GM12878 (cell line): ENCODE data around the gene CPNE5.

ENCODE experiments used
- CEBPZ ChIP-seq: fragments of 150-350 bp; IDR thresholded peaks from 2 replicates; pipeline ENCODE4 v1.6.1; 2016; ENCODE audit warnings: low read depth, low read length
- CTCF ChIP-seq, 3 experiments: IDR thresholded peaks in 2 of 3; conservative IDR thresholded peaks in 1 of 3; 2 replicates each; pipeline ENCODE4 v1.5.1; 2011; ENCODE audit warnings: low read depth in 3 of 3, low read length in 3 of 3, mild to moderate bottlenecking in 3 of 3, control low read depth in 2 of 3, moderate library complexity in 2 of 3, inconsistent platforms in 1 of 3, mixed read lengths in 1 of 3; ENCODE audit not compliant: control insufficient read depth in 2 of 3, insufficient read depth in 1 of 3; ENCODE audit errors: extremely low read depth in 1 of 3
- FOXM1 ChIP-seq: IDR thresholded peaks from 2 replicates; pipeline ENCODE4 v1.6.1; 2012; ENCODE audit warnings: low read depth, mild to moderate bottlenecking, inconsistent platforms, low read length, moderate library complexity
- HCFC1 ChIP-seq: fragments of 150-350 bp; IDR thresholded peaks from 2 replicates; pipeline ENCODE4 v1.6.1; 2014; ENCODE audit warnings: low read length
- MYC ChIP-seq: IDR thresholded peaks from 2 replicates; pipeline ENCODE4 v1.6.1; 2011; ENCODE audit warnings: mild to moderate bottlenecking, low read length, moderate library complexity, inconsistent platforms; ENCODE audit not compliant: insufficient read depth, insufficient replicate concordance, insufficient read length, severe bottlenecking
- NFIC ChIP-seq: IDR thresholded peaks from 2 replicates; pipeline ENCODE4 v1.6.1; 2012; ENCODE audit warnings: low read depth, mild to moderate bottlenecking, inconsistent platforms, low read length, moderate library complexity

- TF ChIP-seq MYC (no peak), HCFC1 (no peak), NFIC (no peak), CEBPZ (no peak), FOXM1 (no peak), CTCF (IDR thresholded peaks at IDR 0.05 in 2 of 3, conservative IDR thresholded peaks at IDR 0.05 in 1 of 3; ENCODE audit: control insufficient read depth in 2 of 3, extremely low read depth in 1 of 3, insufficient read depth in 1 of 3, low read depth in 3 of 3, low read length in 3 of 3) (no peak)
These were observed 87.4 kb downstream of the CPNE5 start for GRCh38 chr6:36751833-36752186.
